NCI-H1105 treated with DMSO at 0.1 percent for 48 hours (cell line): ENCODE measurements around the gene ATAD3A.
"Not testable (repeated sequence)": the region's sequence is repeated elsewhere in the genome, so short reads cannot be mapped to it uniquely, and the experiment has no call there.

Source experiments
- DNase-seq: peaks from one replicate; lab custom pipeline; 2025; lab: John Stamatoyannopoulos, UW

The ATAD3A gene

DNA sequence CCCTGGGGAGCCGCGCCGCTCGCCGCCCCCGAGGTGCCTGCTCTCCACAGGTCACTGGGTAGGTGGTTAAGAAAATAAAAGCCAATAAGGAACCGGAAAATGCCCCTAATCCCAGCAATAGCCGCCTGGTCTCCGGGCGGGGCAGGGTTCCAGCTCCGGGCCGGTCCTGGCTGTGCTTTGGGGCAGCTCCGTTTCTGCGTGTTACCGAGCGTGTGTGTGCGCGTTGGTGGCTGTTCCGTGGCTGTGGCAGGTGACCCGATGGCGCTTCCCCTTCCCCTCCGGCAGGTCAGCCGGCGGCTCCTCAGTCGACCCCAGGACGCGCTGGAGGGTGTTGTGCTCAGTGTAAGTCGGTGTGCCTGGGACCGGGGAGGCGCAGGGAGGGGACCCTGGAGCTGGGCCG is 11.3 kb downstream of the ATAD3A start:
- DNase-seq, result not testable (repeated sequence)

DNA sequence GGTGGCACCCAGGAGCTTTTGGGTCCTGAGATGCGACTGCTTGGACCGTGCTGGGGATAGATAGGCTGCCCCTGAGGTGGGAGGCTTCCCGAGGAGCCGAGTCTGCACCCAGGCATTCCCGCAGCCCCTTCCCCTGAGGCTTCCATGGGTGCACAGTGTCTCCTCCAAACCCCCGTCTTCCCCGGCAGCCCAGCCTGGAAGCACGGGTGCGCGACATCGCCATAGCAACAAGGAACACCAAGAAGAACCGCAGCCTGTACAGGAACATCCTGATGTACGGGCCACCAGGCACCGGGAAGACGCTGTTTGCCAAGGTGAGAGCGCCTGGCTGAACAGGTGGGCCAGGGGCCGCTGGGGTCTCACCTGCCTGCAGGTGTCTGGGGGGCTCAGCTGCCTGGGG is 11.7 kb downstream of the ATAD3A start:
- not testable (repeated sequence) for DNase-seq

DNA sequence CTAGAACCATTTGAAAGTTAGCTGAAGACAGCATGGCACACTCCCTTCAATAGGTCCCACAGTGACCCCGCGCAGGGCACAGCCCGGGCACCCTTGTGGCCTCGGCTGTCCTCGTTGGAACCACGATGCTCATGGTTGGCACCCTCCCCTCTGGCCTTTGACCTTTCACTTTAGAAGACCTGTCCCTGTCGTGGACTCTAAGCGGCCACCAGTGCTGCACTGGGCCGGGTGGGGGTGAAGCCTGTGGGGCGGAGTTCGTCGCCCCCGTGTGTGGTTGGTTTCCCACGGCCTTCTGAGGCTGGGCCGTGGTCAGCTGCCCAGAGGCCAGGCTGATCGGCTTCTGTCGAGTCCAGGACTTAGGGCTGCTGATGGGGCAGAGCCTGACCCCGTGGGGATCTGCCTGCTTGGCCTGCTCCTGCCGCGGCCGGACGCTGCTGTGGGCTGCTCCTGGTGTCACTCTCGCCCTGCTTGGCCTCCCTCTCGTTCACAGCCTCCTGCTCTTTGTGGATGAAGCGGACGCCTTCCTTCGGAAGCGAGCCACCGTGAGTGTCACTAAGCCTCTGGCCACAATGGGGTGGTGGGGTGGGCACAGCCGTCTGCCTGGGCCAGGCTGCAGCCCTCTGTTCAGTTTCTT is 12.9 kb downstream of the ATAD3A start:
- DNase-seq, result not testable (repeated sequence)

DNA sequence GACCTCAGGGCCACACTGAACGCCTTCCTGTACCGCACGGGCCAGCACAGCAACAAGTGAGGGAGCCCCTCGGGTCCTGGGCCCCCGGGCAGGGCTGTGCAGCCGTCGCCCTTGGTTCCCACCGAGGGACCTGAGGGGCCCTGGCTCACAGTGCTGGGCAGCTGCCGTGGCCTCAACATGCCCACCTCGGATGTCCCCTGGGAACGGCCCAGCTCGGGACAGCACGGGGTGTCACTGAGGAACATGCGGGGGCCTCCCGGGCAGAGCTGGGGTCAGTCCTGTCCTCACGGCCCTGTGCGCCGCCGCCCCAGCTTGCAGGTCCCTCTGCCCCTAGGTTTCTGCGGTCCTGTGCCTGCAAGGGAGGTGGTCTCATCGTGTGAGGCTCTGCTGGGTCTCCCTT is 14.5 kb downstream of the ATAD3A start:
- not testable (repeated sequence) for DNase-seq

DNA sequence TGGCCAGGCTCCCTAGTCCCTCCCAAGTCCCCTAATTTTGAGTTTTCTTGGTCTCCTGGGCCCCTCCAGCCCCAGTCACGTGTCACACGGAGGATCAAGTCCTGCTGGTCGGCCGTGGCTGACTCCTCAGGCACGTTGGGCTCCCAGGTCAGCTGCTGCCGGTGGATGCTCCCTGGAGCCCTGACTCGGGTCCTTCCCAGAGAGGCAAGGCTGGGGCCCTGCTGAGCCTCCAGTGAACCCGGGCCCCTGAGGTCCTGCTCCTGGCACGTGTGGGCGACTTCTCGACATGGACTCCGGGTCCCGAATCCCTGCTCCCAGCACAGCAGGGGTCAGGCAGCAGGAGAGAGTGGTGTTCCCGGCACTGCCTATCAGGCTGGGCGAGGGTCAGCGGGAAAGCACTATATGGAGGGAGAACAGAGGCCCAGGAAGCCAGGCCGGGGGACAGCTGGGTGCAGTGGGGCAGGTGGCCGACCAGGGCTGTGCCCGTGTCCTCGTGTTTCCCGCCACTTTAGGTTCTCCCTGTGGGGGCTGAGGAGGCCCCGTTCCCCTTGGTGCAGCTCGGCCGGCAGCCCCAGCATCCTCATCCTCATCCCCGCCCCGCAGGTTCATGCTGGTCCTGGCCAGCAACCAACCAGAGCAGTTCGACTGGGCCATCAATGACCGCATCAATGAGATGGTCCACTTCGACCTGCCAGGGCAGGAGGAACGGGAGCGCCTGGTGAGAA is 15.3 kb downstream of the ATAD3A start:
- DNase-seq, result no peak

DNA sequence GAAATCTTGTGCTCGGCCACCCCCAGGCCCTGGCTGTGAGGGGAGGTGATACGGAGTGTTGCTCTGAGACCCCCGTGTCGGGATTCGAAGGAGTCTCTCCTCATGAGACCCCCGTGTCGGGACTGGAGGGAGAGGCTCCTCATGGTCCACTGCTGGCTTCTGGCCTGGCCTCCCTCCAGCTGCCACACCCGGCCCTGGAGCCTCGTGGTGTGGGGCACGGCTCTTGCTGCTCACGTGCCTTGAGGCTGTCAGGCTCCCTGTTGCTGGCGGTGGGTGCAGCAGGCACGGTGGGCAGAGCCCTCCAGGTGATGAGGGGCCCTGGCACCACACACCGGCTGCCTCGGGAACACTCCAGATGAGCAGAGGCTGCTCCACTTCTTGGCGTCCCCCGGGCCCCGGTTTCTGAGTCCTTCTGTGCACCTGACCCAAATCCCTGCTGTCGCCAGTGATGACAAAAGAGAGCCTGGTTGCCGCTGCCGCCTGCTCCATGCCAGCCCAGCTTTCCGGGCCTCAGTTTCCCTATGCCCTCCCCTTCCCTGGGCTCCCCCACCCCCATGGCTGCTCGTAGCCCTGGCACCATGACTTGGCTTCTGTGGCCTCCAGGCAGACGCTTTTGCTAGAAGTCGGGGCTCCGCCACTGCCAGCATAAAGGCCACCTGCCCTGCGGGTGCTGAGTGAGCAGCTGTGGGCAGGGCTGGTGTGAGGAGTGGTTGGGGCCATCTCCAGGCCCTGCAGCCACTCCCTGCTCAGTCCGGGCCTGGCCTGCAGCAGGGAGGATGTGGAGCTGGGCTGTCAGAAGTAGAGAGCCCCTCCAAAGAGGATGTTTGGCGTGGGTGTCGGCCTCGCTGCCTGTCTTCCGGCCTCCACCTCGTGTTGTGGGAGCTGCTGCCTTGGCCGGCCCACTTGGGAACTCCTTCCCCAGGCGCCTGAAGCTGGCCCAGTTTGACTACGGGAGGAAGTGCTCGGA is 16.6 kb downstream of the ATAD3A start:
- DNase-seq, result no peak

DNA sequence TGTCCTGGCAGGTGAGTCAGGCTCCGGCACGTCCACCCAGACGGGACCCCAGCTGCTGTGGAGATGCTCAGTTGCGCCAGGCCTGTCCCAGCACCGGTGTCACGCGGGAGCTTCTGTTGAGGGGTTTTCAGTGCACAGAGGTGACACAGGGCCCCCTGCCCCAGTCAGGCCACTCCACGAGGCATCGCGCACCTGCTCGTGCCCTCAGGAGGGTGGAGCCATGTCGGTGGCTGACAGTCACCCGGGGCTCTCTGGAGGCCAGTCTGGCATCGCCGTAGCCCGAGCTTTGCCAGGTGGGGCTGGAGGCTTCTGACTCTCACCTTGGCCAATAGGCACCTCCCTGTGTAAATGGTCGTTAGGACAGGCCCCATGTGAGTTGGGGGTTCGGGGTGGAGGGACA is 17.4 kb downstream of the ATAD3A start:
- DNase-seq, result no peak

DNA sequence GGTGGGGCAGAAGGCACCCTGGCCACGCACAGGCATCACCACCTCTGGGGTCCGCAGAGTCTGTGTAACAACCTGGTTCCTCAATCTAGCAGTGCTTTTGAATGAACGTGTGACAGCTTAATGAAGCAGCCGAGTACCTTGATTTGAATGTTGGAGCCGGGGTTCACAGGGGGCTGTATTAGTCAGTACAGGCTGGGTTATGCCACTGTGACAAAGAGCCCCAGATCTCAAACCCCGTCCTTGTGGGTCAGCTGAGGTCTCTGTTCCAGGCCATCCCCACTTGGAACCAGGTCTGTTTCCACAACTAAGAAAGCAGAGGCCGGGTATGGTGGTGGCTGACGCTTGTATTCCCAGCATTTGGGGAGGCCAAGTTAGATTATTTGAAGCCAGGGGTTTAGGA is 18.0 kb downstream of the ATAD3A start:
- no peak for DNase-seq

DNA sequence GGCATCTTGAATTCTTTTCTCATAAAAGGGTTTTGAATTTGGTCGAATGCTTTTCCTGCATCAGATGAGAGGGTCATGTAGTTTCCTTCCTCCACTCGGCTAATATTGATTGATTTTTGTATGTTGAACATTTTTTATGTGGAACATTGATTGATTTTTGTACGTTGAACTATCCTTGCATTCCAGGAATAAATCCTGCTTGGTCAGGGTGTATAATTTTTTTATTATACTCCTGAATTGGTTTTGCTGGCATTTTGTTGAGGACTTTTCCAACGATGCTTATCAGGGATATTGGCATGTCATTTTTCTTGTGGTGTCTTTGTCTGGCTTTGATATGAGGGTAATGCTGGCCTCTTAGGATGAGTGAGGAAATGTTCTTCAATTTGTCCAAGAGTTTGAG is 20.0 kb downstream of the ATAD3A start:
- no peak for DNase-seq

DNA sequence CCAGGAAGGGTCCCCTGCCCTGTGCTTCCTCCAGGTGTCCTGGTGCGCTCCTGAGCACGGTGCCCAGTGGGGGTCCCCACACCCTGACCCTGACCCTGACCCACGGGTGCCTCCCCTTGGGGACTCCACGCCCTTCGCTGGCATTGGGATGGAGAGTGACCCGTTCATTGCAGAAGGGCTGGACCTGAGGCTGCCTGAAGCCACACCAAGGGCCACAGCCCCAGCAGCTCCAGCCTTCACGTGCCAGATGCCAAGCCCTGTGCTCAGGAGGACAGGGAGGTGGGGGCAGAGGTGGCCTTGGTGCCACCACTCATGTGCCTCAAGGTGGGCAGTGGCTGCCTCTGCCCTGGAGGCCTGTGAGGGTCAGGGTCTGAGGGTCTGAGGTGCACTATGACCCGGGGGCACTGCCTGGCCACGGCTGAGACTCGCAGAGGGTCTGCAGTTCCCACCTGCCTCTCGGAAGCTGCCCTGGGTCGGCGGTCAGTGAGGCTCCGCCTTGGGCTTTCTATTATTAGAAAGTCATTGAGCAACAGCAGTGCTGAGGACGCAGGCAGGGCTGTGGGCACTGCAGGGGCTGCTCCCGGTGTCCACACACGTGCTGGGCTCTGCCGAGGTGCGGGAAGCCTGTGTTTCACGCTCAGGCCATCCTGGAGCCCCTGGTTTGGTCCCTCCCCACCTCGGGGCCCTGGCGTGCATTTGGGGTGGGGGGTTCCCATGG is 21.4 kb downstream of the ATAD3A start:
- DNase-seq, result not testable (repeated sequence)

DNA sequence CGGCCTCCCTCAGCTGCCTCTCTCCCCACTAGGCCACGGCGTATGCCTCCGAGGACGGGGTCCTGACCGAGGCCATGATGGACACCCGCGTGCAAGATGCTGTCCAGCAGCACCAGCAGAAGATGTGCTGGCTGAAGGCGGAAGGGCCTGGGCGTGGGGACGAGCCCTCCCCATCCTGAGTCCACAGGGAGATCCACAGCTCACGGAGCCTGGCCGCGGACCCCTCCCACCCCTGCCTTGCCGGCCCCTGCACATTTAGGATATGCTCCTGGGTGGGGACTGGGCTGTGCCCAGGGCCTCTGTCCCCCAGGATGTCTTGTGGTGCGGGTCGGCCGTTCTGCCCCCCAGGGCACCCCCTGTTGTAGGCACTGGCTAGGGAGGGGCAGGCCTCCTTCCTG is 21.9 kb downstream of the ATAD3A start:
- DNase-seq, result not testable (repeated sequence)

DNA sequence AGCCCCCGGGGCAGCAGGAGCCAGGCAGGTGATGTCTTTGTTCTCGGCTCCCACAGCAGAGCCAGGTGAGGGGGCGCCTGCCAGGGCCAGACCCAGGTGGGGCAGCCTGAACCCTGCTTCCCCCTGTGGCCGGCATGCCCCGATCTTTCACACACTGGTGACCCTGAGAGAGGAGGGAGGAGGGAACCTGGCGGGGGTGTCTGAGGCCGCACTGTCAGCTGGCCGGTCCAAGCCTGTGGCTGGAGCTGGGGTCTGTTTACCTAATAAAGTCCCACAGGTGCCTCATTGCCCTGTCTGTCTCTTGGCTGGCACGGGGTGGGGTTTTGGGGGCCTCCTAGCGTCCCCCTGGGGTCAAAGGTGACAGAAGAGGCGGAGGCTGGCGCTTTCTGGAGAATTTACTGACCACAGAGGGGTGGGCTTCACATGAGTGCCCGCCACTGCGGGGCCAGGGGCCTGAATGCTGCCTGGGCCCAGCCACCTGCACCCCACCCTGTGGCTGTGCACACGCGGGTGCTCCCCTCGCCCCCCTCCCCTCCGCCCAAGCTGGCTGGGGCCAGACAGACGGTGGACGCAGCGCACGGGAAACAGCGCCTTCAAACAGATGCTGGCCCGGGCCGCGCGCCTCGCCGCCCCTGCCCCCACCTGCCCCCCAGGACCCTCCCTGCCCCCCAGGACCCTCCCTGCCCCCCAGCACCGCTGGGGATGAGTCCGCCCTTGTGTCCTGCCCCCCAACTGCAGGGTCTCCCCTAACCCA is 22.6 kb downstream of the ATAD3A start:
- no peak for DNase-seq

DNA sequence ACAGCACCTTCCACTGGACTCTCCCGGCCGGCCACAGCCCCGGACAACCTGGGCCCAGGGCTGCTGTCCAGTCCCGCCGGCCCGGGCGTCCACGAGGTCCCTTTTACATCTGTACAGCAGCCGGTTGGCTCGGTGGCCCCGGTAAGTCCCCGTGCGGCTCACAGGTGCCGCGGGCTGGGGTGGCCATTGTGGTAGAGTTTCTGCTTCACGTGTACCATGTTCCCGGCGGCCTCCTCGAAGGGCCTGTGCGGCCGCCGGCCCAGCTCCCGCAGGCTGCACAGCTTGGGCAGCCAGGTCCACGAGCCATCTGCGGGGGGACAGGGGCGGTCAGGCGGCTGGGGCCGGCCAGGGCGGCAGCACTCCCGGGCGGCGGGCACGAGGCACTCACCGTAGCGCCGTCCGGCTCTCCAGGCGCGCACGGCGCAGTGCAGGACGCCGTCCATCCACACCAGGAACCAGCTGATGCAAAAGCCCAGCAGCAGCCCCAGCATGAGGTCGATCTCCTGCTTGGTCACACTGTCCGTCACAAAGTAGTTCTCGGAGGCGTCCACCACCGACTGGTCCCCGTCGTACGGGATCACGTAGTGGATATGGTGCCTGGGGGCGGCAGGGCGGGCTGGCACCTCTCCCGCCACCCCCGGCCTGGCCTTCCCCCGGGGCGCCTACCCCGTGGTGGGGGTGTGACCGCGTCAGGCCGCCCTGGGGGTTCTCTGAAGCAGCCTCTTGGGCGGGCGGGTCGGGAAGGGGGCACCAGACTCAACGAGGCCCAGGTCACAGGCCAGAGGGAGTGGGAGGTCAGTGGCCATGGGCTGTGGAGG is 23.4 kb downstream of the ATAD3A start:
- no peak for DNase-seq

DNA sequence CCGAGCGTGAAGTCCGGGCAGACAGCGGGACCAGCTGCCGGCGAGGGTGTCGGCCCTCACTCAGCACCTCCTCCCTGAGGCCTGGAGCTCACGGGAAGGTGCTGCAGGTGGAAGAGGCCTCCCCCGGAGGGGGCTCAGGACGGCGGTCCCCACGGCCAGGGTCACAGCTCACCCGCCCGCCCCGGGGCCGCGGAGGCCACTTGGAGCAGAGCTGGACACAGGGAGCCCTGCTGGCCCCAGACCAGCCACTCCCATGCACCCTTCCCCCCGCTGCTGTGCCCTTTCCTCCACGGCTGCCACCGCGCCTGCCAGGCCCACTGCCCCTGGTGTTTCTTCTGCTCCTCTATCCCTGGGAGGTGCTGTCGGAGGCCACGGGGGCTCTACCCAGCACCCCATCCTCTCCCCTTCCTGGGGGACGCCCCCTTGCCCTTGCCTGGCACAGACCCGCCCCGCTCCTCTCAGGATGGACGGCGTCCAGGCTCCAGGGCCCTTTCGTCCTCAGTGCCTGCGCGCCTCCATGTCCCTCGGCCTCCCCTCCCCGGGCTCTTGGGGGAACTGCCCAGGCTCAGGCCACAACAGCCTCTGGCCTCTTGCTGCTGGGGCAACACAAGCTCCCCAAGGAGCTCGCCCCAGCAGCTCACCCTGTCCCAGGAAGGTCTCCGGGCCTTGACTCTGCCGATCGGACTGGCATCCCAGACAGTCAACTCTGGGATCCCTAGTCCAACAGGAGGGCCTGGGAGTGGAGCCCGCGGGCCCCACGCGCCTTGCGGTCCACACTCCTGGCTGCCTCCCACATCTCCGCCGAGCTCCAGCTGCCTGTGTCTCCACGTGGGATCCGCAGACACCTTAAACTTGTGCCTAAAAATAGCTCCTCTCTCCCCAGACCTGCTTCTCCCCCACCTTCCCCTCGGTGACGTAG is 24.3 kb downstream of the ATAD3A start:
- no peak for DNase-seq

DNA sequence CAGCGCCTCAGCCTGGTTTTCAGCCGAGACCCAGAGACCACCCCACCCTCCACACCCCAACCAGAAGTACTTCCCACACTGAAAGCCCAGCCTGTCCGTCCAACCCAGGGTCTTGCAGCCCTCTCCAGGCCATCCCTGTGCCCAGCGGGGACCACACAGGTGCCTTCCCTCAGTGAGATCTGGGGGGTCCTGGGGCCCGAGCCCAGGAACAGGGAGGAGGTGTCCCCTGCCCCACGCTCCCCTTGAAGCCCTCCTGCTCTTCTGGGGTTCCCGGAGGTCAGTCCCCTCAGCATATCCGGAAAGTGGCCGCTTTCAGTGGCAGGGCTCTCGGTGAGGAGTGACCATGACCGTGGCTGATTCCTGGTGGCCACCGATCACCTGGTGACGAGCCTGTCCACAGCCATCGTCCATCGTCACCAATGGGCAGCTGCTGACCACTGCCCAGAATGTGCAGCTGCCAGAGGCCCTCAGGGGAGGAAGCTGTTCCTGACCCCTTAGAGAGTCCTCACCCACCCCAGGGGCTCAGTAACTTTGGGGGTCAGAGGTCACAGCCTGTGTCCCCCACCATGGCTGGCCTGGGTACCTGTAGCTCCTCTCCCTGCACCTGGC is 25.1 kb downstream of the ATAD3A start:
- DNase-seq, result no peak

DNA sequence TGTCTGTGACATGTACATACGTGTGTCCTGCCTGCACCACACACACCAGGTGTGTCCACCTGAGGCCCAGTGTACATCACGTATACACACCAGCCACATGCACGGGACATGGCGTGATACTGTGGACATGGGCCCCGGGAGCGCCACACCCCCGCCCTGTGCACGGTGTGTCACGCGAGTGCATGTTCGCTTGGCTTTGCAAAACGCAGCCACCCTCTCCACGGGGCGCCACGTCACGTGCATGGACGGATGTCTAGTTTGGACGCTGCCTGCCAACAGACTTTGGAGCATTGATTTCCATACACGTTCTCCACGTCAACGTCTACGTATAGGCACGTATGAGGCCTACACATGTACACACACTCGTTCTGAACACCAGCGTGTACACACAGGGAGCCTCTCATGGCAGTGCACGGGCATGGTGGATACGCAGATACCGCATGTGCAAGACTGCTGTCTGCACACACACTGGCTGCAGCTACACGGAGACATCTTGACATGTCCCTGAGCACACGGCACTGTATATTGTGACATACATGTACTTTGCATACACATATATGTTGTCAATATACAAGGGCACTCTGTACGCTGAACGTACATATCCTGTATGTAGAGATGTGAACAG is 25.8 kb downstream of the ATAD3A start:
- DNase-seq, result no peak

DNA sequence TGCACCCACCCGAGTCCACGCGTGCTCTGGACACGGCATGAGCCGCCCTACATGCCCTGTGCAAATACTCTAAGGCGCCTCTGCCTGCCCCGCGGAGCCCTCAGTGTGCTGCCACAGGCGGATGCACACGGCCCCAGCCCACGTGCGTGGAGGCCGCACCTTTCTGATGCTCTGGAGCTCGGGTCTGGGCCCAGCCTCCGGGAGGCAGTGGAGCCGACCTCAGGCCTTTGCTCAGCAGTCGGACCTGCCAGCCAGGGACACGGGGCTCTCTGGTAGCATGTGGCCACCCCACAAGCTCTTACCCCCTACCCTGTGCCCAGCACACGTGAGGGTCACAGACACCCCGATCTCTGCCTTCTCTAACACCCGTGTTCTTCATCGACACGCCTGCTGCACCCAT is 26.4 kb downstream of the ATAD3A start:
- DNase-seq, result no peak

DNA sequence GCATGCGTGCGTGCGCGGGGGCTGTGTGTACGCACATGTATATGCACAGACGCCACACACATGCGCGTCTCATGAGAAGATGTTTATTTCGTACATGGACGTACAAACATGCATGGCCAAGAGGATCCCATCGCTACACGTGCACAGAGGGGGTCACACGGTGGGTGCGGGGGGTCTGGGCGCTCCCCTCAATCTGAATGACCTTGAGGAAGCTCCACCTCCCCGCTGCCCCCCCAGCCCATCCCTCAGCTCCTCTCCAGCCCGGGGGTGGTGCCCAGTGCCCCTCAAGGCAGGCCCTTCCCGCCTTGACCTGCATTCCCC is 27.0 kb downstream of the ATAD3A start:
- DNase-seq, result no peak
